Neural cell (in vitro differentiated cells): ENCODE measurements around the gene RPS17. TPM values are rescaled to one million over a fixed set of nuclear protein-coding genes. Genes with fewer than 3 reads are reported as not detected.

Experiments
- H2AFZ ChIP-seq: fragments of 200-600, 300-800 bp; sonication (generic), shearing (Covaris generic); 2 replicates; pipeline ENCODE4 v1.6.0; 2014; ENCODE audit warnings: low read depth, mild to moderate bottlenecking, antibody characterized with exemption, low read length, moderate library complexity
- H3F3A ChIP-seq: fragments of 200-600 bp; shearing (Covaris generic); 2 replicates; pipeline ENCODE4 v1.6.1; 2016; ENCODE audit warnings: mild to moderate bottlenecking, moderate library complexity, mixed read lengths, antibody characterized with exemption, low read length; ENCODE audit not compliant: insufficient read depth, poor library complexity, severe bottlenecking
- H3K27ac ChIP-seq: fragments of 200-600, 300-800 bp; sonication (generic), shearing (Covaris generic); 2 replicates; pipeline ENCODE4 v1.5.1; 2014; ENCODE audit warnings: mild to moderate bottlenecking, low read length, moderate library complexity
- H3K27me3 ChIP-seq: fragments of 300-800, 200-600 bp; sonication (generic), shearing (Covaris generic); 2 replicates; pipeline ENCODE4 v1.6.0; 2014; ENCODE audit warnings: mild to moderate bottlenecking, low read depth, low read length, moderate library complexity; ENCODE audit not compliant: insufficient read depth
- H3K36me3 ChIP-seq: fragments of 300-800, 200-600 bp; sonication (generic), shearing (Covaris generic); 2 replicates; pipeline ENCODE4 v1.5.1; 2014; ENCODE audit warnings: mild to moderate bottlenecking, antibody characterized with exemption, low read length, moderate library complexity; ENCODE audit not compliant: insufficient read depth
- H3K4me2 ChIP-seq: fragments of 300-800, 200-600 bp; sonication (generic), shearing (Covaris generic); 2 replicates; pipeline ENCODE4 v1.6.0; 2014; ENCODE audit warnings: mild to moderate bottlenecking, low read length
- H3K4me3 ChIP-seq: fragments of 300-800, 200-600 bp; sonication (generic), shearing (Covaris generic); 2 replicates; pipeline ENCODE4 v1.5.1; 2014; ENCODE audit warnings: mild to moderate bottlenecking, low read length, moderate library complexity
- H3K79me2 ChIP-seq: fragments of 200-600 bp; shearing (Covaris generic); replicated peaks from 2 replicates; pipeline ENCODE4 v1.6.0; 2014; ENCODE audit warnings: mild to moderate bottlenecking, low read length, moderate library complexity; ENCODE audit not compliant: insufficient read depth
- H3K9ac ChIP-seq: fragments of 300-800, 200-600 bp; sonication (generic), shearing (Covaris generic); 2 replicates; pipeline ENCODE4 v1.6.1; 2016; ENCODE audit warnings: mild to moderate bottlenecking, low read length, mixed read lengths
- H3K9me2 ChIP-seq: fragments of 200-600 bp; shearing (Covaris generic); 2 replicates; pipeline ENCODE4 v1.6.1; 2016; ENCODE audit warnings: mild to moderate bottlenecking, low read length, mixed read lengths; ENCODE audit not compliant: insufficient read depth
- H3K9me3 ChIP-seq: fragments of 200-600, 300-800 bp; sonication (generic), shearing (Covaris generic); 2 replicates; pipeline ENCODE4 v1.6.1; 2016; ENCODE audit warnings: mild to moderate bottlenecking, mixed run types, low read length, moderate library complexity, mixed read lengths
- H4K20me1 ChIP-seq: fragments of 200-600 bp; shearing (Covaris generic); 2 replicates; pipeline ENCODE4 v1.6.1; 2016; ENCODE audit warnings: mild to moderate bottlenecking, mixed run types; ENCODE audit not compliant: insufficient read depth
- EP300 ChIP-seq: fragments of 450-650 bp; conservative IDR thresholded peaks from 2 replicates; pipeline ENCODE4 v1.6.1; 2014; ENCODE audit warnings: antibody characterized with exemption, mild to moderate bottlenecking, moderate library complexity; ENCODE audit not compliant: poor library complexity, severe bottlenecking
- EZH2 ChIP-seq: fragments of 200-600, 300-800 bp; shearing (Covaris generic), sonication (generic); IDR thresholded peaks from 2 replicates; pipeline ENCODE4 v1.6.1; 2014; ENCODE audit warnings: antibody characterized with exemption, low read length, borderline replicate concordance, mild to moderate bottlenecking; ENCODE audit not compliant: insufficient read depth, poor library complexity, severe bottlenecking
- MXI1 ChIP-seq: fragments of 450-650 bp; conservative IDR thresholded peaks from 2 replicates; pipeline ENCODE4 v1.6.1; 2014; ENCODE audit warnings: antibody characterized with exemption, mild to moderate bottlenecking; ENCODE audit not compliant: poor library complexity, severe bottlenecking
- POLR2AphosphoS5 ChIP-seq: IDR thresholded peaks from 2 replicates; pipeline ENCODE4 v1.6.1; 2012
- RAD21 ChIP-seq: fragments of 450-650 bp; conservative IDR thresholded peaks from 2 replicates; pipeline ENCODE4 v1.6.1; 2014; ENCODE audit warnings: antibody characterized with exemption, mild to moderate bottlenecking, moderate library complexity
- SMC3 ChIP-seq: fragments of 450-650 bp; conservative IDR thresholded peaks from 2 replicates; pipeline ENCODE4 v1.6.1; 2014; ENCODE audit warnings: antibody characterized with exemption, mild to moderate bottlenecking, moderate library complexity; ENCODE audit not compliant: poor library complexity
- TAF1 ChIP-seq: IDR thresholded peaks from 2 replicates; pipeline ENCODE4 v1.6.1; 2012; ENCODE audit warnings: low read depth
- polyA plus RNA-seq: library from polyadenylated mRNA; depleted of rRNA; stranded (reverse); fragments of >200 nt; gene quantifications from 2 replicates; pipeline ENCODE4 v1.2.3, GENCODE V29; 2014
- TF ChIP-seq, protein P1 (sequence below): IDR thresholded peaks from 2 replicates; pipeline ENCODE4 v1.6.1; 2012; ENCODE audit warnings: borderline replicate concordance
- TF ChIP-seq, protein P2 (sequence below): fragments of 450-650 bp; IDR thresholded peaks from 2 replicates; pipeline ENCODE4 v1.5.1; 2014; ENCODE audit warnings: antibody characterized with exemption, mild to moderate bottlenecking, moderate library complexity; ENCODE audit not compliant: poor library complexity, severe bottlenecking

RPS17 gene
- polyA plus RNA-seq, 1 donor from 2014 or later: 2,561 TPM

DNA sequence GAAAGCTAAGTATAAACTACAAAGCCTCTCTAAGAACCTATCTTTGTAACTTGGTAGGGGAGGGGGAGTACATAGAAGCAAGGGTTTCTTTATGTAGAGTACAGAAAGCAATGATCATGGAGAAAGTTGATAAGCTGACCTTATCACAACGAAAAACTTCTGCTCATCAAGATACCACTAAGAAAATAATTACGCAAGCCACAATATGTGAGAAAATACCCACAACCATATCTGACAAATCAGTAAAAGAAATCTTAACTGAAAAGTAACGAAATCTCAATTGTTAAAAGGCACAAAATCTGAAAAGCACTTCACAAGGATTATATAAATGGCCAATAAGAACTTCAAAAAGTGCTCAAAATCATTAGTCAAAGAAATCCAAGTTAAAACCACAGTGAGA lies 35.1 kb upstream of the RPS17 start:
- H3K4me2 ChIP-seq: no peak overlapping the region
- no peak overlapping the region for H3K27ac ChIP-seq
- no peaks in the 10 kb centered on the region for H4K20me1 ChIP-seq
- no peaks in the 10 kb centered on the region for H3F3A ChIP-seq
- no peak overlapping the region for H3K4me3 ChIP-seq
- H2AFZ ChIP-seq: no peak overlapping the region
- H3K27me3 ChIP-seq: no peaks in the 10 kb centered on the region
- no peaks in the 10 kb centered on the region for H3K9me3 ChIP-seq
- no peaks in the 10 kb centered on the region for H3K9me2 ChIP-seq
- H3K9ac ChIP-seq: no peak overlapping the region
- no peaks in the 10 kb centered on the region for H3K36me3 ChIP-seq
- no peaks in the 10 kb centered on the region for H3K79me2 ChIP-seq
- TF ChIP-seq MXI1 (no peak), SMC3 (no peak), POLR2AphosphoS5 (no peak)
- TF ChIP-seq, protein P1, sequence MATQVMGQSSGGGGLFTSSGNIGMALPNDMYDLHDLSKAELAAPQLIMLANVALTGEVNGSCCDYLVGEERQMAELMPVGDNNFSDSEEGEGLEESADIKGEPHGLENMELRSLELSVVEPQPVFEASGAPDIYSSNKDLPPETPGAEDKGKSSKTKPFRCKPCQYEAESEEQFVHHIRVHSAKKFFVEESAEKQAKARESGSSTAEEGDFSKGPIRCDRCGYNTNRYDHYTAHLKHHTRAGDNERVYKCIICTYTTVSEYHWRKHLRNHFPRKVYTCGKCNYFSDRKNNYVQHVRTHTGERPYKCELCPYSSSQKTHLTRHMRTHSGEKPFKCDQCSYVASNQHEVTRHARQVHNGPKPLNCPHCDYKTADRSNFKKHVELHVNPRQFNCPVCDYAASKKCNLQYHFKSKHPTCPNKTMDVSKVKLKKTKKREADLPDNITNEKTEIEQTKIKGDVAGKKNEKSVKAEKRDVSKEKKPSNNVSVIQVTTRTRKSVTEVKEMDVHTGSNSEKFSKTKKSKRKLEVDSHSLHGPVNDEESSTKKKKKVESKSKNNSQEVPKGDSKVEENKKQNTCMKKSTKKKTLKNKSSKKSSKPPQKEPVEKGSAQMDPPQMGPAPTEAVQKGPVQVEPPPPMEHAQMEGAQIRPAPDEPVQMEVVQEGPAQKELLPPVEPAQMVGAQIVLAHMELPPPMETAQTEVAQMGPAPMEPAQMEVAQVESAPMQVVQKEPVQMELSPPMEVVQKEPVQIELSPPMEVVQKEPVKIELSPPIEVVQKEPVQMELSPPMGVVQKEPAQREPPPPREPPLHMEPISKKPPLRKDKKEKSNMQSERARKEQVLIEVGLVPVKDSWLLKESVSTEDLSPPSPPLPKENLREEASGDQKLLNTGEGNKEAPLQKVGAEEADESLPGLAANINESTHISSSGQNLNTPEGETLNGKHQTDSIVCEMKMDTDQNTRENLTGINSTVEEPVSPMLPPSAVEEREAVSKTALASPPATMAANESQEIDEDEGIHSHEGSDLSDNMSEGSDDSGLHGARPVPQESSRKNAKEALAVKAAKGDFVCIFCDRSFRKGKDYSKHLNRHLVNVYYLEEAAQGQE: no peak

DNA sequence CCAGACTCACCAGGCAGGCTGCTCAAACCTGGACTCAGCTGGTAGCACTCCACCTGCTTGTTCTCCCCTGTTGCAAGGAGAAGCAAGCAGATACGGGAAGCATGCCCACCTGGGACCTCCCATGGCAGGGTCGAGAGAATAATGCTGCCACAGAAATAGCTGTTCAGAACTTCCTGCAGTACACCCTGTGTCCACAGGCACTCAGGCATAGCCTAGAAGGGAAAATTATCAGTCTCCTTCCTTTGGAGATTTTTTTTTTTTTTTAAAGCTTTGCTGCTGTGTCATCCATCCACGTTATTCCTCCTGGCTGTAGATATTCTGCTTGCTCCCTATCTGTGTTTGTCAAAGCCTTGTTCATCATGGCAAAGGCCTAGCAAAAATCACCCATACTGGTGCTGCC lies 32.7 kb upstream of the RPS17 start:
- Histone ChIP-seq H3K4me3 (no peak overlapping the region), H2AFZ (no peak overlapping the region), H4K20me1 (no peaks in the 10 kb centered on the region), H3K9me2 (no peaks in the 10 kb centered on the region), H3K27ac (no peak overlapping the region), H3K27me3 (no peaks in the 10 kb centered on the region), H3K9ac (no peak overlapping the region), H3K36me3 (no peaks in the 10 kb centered on the region), H3K9me3 (no peaks in the 10 kb centered on the region), H3K4me2 (no peak overlapping the region), H3K79me2 (no peaks in the 10 kb centered on the region), H3F3A (no peaks in the 10 kb centered on the region)
- TF ChIP-seq, protein P2, sequence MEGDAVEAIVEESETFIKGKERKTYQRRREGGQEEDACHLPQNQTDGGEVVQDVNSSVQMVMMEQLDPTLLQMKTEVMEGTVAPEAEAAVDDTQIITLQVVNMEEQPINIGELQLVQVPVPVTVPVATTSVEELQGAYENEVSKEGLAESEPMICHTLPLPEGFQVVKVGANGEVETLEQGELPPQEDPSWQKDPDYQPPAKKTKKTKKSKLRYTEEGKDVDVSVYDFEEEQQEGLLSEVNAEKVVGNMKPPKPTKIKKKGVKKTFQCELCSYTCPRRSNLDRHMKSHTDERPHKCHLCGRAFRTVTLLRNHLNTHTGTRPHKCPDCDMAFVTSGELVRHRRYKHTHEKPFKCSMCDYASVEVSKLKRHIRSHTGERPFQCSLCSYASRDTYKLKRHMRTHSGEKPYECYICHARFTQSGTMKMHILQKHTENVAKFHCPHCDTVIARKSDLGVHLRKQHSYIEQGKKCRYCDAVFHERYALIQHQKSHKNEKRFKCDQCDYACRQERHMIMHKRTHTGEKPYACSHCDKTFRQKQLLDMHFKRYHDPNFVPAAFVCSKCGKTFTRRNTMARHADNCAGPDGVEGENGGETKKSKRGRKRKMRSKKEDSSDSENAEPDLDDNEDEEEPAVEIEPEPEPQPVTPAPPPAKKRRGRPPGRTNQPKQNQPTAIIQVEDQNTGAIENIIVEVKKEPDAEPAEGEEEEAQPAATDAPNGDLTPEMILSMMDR: no peak
- TF ChIP-seq EZH2: no peak
- TF ChIP-seq MXI1: no peak
- TF ChIP-seq, protein P1: no peak
- no peak for TF ChIP-seq SMC3
- TF ChIP-seq RAD21: no peak
- no peak for TF ChIP-seq TAF1
- no peak for TF ChIP-seq EP300
- TF ChIP-seq POLR2AphosphoS5: no peak
